HFF-Myc (cell line): Measurements from ENCODE around the gene SCP2.

Experiments used
- DNase-seq: peaks from one replicate; pipeline ENCODE4 v3.0.0-alpha.2; 2011; ENCODE audit warnings: low read depth; ENCODE audit errors: extremely low read depth
- H3K4me3 ChIP-seq: replicated peaks from 2 replicates; pipeline ENCODE4 v1.5.1; 2011; ENCODE audit warnings: low read depth, mild to moderate bottlenecking, control low read depth, low read length
- TF ChIP-seq, protein P1 (sequence below): IDR thresholded peaks from 2 replicates; pipeline ENCODE4 v1.5.1; 2012; ENCODE audit warnings: mild to moderate bottlenecking, low read depth, low read length, control low read depth; ENCODE audit errors: missing control alignments

Gene SCP2

DNA sequence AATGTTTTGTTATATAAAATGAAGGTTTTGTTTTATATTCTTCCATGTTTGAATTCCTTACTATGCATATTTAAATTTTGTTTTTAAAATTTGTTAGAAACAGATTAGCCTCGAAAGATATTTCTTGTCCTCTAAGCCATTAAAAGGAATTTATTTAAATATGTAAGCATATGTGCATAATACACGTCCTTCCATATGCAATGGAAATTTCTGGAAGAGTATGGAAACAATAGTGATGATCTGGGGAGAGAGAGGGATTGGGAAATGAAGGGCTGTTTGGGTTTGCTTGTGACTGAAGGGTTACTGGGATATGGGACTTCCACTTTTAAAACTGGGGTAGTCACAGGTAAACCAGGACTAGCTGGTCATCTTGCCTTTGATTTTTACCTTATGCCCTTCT, 26.7 kb upstream of the SCP2 start:
- no peak for DNase-seq
- TF ChIP-seq, protein P1, sequence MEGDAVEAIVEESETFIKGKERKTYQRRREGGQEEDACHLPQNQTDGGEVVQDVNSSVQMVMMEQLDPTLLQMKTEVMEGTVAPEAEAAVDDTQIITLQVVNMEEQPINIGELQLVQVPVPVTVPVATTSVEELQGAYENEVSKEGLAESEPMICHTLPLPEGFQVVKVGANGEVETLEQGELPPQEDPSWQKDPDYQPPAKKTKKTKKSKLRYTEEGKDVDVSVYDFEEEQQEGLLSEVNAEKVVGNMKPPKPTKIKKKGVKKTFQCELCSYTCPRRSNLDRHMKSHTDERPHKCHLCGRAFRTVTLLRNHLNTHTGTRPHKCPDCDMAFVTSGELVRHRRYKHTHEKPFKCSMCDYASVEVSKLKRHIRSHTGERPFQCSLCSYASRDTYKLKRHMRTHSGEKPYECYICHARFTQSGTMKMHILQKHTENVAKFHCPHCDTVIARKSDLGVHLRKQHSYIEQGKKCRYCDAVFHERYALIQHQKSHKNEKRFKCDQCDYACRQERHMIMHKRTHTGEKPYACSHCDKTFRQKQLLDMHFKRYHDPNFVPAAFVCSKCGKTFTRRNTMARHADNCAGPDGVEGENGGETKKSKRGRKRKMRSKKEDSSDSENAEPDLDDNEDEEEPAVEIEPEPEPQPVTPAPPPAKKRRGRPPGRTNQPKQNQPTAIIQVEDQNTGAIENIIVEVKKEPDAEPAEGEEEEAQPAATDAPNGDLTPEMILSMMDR = no peak
- no peak overlapping the region for H3K4me3 ChIP-seq

DNA sequence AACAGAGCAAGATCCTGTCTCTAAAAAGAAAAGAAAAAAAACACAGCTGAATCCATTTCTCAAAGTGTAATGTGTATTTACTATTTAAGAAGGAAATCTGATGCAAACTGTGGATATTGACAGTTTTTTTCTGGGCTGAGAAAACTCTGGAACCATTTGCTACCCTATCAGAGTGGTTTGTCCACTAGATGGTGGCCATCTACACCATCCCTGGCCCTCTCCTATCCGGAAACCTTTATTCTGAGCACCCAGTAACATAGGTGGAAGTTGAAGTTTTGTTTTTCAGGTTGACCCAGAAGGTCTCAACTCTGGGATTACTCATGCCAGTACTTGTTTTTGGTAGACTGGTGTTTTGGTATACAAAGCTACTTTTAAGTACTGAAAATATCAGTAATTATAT, 25.7 kb upstream of the SCP2 start:
- TF ChIP-seq, protein P1 = no peak
- H3K4me3 ChIP-seq = no peak overlapping the region
- no peak for DNase-seq

DNA sequence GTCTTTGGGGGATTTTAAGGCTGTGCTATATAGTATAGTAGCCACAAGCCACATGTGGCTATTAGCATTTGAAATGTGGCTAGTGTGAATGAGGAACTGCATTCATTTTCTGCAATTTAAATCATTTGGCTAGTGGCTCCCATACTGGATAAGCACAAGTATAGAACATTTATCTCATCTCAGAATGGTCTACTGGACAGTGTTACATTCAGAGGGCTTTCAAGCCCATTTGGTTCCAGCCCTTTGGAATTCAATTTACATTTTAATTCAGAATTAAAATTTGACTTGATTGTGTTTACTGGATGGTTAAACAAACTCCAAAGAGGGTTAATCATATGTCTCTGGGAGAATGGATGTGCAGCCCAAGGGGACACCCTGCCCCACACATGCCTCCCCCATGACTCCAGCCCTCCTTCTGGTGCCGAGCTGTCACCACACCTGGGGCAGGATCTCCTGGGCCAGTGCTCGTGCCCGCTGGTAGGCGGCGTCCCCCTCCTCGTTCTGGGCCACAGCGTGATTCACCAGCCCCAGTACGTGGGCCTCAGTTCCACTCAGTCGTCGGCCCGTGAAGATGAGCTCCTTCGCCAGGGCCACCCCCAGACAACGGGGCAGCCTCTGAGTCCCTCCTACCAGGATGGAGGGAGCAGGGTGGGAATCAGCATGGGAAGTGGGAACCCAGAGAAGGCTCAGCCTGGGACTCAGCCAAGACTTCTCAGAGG, 22.7 kb upstream of the SCP2 start:
- no peak overlapping the region for H3K4me3 ChIP-seq
- DNase-seq = no peak
- TF ChIP-seq, protein P1 = no peak

DNA sequence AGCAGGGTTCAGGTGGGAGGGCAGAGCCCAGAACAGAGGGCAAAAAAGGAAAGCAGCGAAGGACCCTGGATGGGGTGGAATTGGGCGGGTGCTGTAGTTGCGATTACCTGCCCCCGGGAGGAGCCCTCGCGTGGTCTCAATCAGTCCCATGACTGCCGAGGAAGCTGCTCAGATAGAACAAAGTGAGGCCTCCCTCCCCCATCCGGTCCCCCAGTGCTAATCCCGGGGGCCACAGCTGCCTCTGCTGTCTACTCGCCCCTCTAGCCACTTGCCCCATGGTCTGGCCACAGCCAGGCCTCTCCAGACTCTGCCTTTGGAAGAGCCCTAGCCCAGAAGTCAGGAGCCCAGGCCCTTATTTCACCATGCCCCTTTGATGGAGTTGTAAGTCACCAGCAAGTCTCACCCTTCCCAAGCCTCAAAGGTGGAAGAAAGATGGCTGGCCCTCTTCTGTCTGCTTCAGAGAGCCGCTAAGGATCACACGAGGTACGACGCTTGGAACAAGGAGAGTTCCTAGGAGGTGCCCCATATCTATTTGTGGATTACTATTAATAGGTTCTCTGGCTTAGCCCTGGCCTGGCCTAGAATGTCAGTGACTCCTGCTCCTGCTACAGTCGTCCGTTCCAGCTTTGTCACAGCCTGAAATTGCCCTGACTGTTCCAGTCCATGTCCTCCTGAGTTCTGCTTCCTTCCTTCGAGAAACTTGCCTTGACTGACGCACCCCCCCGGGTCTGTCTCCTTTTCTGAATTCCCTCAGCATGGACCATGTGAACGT, 22.0 kb upstream of the SCP2 start:
- TF ChIP-seq, protein P1 = peak; percentile 61
- no peak for DNase-seq
- no peak overlapping the region for H3K4me3 ChIP-seq

DNA sequence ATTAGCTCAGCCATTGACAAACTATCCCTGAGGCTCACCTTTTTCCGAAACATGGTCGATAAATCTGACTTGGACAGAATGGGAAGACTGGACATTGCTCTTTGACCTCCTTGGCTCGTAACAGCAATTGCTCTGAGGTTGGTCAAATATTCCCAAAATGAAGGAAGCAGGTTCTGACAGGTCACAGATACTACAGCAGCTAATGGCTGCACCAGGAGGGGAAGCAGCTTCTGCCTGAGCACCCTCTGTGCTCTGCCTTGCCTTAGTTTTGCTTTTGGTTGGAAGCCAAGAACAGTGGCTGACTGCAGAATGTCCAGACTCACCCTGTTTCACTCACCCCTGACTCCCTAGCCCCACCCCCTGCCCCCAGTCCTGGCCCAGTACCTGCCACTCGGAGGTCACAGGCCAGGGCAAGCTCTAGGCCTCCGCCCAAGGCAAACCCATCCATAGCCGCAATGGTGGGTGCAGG, 20.9 kb upstream of the SCP2 start:
- TF ChIP-seq, protein P1 = no peak
- no peak overlapping the region for H3K4me3 ChIP-seq
- DNase-seq = no peak

DNA sequence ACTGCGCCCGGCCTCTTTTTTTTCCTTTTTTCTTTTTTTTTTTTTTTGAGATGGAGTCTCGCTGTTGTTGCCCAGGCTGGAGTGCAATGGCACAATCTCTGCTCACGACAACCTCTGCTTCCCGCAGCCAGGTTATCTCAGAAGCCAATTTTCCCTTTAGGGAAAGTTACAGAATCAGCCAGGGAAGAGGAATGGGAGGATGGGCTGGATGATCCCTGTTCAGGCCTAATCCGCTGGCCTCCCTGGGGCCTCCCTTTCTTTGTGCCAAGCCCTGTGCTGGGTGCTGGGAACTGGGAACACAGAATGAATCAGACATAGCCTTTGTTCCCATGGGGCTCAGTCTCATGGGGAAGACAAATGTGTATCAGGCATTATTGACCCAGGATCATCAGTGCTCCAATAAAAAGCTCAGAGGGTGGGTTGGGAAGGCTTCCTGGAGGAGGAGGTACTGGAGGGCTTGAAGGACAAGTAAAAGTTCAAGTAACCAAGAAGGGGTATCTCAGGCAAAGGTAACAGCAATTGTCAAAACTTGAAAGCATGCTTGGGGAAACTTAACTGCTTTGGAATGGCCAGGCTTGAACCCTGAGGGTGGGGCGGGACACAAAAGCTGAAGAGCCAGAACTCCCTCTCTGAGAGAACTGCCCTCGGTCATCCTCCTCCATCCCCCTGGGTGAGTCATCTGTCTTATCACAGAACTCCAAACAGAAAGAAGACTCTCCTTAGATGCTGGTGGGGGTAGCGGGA, 19.8 kb upstream of the SCP2 start:
- no peak for DNase-seq
- no peak overlapping the region for H3K4me3 ChIP-seq
- TF ChIP-seq, protein P1 = no peak
